ENCODE data around the gene CLDN11. TPM values are rescaled to one million over a fixed set of nuclear protein-coding genes. Genes with fewer than 3 reads are reported as not detected.

CLDN11 gene
- total RNA-seq, 1 experiment from 2014 or later: 0.22 TPM

GRCh38 chr3:170423001-170423615 is 4.4 kb downstream of the CLDN11 start:
- Histone ChIP-seq H3K4me1 (ENCODE audit: control insufficient read depth in 1 of 2, insufficient read depth in 2 of 2, low read length in 2 of 2) (no peaks in the 10 kb centered on the region), H3K27ac (ENCODE audit: low read depth, low read length) (no peak overlapping the region), H4K20me1 (ENCODE audit: insufficient read depth) (no peaks in the 10 kb centered on the region), H3K4me3 (replicated peaks in 1 of 2; ENCODE audit: low read depth in 1 of 2, low read length in 2 of 2) (no peak overlapping the region), H3K9me2 (ENCODE audit: insufficient read depth) (no peaks in the 10 kb centered on the region), H3K27me3 (ENCODE audit: insufficient read depth, low read length) (no peaks in the 10 kb centered on the region), H3K36me3 (ENCODE audit: control insufficient read depth in 1 of 2, insufficient read depth in 2 of 2, low read length in 2 of 2) (no peaks in the 10 kb centered on the region), H3K9me3 (ENCODE audit: control insufficient read depth in 1 of 2, insufficient read depth in 1 of 2, low read depth in 1 of 2, low read length in 2 of 2) (no peaks in the 10 kb centered on the region), H3K79me2 (ENCODE audit: insufficient read depth, low read length) (no peaks in the 10 kb centered on the region), H2AFZ (ENCODE audit: low read depth, low read length, poor library complexity, severe bottlenecking) (no peak overlapping the region), H3K4me2 (ENCODE audit: low read length) (no peak overlapping the region), H3K9ac (ENCODE audit: low read length) (no peak overlapping the region)
- ATAC-seq (no peak), DNase-seq (ENCODE audit: low read depth, low spot score) (no peak)
- RAD21 ChIA-PET (ENCODE audit: low non-redundant PET in 1 of 2, low total read pairs in 2 of 2, uncharacterized antibody in 2 of 2, unreplicated experiment in 2 of 2): no interaction called here
- TF ChIP-seq REST (IDR thresholded peaks at IDR 0.05; ENCODE audit: low read depth) (no peak), RAD21 (IDR thresholded peaks at IDR 0.05; ENCODE audit: low read depth) (no peak), EGR1 (IDR thresholded peaks at IDR 0.05; ENCODE audit: low read depth) (no peak)
- intact Hi-C loops (cut with micrococcal nuclease): no loop called here
- BruUV-seq (replicated peaks): no TSS peak
- CTCF ChIA-PET: no interaction called here
- POLR2A ChIA-PET: no interaction called here

DNA sequence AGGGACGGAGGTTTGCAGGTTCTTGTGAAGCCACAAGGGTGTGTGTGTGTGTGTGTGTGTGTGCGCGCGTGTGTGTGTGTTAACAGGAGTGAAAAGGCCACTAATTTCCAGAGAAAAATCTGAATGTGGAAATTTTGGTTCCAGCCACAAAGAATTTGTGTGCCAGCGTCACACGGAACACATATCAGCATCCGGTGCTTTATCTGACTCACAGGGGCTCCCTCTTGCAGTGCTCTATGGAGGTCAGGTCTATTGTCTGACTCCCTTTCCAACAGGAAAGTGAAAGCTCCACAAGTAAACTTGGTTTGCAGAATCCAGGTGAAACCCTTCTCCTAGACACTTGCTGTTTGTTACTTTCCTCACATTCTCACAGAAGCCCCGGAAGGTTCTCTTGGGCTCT is 6.2 kb downstream of the CLDN11 start:
- no peak for DNase-seq (ENCODE audit: low read depth, low spot score)
- BruUV-seq (replicated peaks): no TSS peak
- POLR2A ChIA-PET: no interaction called here
- Histone ChIP-seq H4K20me1 (ENCODE audit: insufficient read depth) (no peaks in the 10 kb centered on the region), H3K27me3 (ENCODE audit: insufficient read depth, low read length) (0 out of 2 replicates have a peak, but pooled peaks cover 4% of the 10 kb centered on the region), H3K79me2 (ENCODE audit: insufficient read depth, low read length) (no peaks in the 10 kb centered on the region), H2AFZ (ENCODE audit: low read depth, low read length, poor library complexity, severe bottlenecking) (no peak overlapping the region), H3K9me2 (ENCODE audit: insufficient read depth) (no peaks in the 10 kb centered on the region), H3K9ac (ENCODE audit: low read length) (no peak overlapping the region), H3K27ac (ENCODE audit: low read depth, low read length) (no peak overlapping the region), H3K4me3 (replicated peaks in 1 of 2; ENCODE audit: low read depth in 1 of 2, low read length in 2 of 2) (no peak overlapping the region), H3K36me3 (ENCODE audit: control insufficient read depth in 1 of 2, insufficient read depth in 2 of 2, low read length in 2 of 2) (no peaks in the 10 kb centered on the region), H3K4me2 (ENCODE audit: low read length) (no peak overlapping the region), H3K4me1 (ENCODE audit: control insufficient read depth in 1 of 2, insufficient read depth in 2 of 2, low read length in 2 of 2) (peaks cover 7 to 13% of the 10 kb centered on the region in 2 experiments; a peak in 3 of 4 replicates), H3K9me3 (ENCODE audit: control insufficient read depth in 1 of 2, insufficient read depth in 1 of 2, low read depth in 1 of 2, low read length in 2 of 2) (no peaks in the 10 kb centered on the region)
- no peak for TF ChIP-seq YY1 (IDR thresholded peaks at IDR 0.05; ENCODE audit: extremely low read depth, insufficient replicate concordance, low read depth, low read length)
- RAD21 ChIA-PET (ENCODE audit: low non-redundant PET in 1 of 2, low total read pairs in 2 of 2, uncharacterized antibody in 2 of 2, unreplicated experiment in 2 of 2): no interaction called here
- intact Hi-C loops (cut with micrococcal nuclease): no loop called here
- no peak for ATAC-seq
- CTCF ChIA-PET: interaction anchor here (0.9 kb wide), 1 partner anchor 71 kb away, joined by 4 read pairs; no protein-coding TSS in a partner anchor

Measured in HCT116 (cell line).